Measurements from ENCODE around the gene NEU3. TPM values are rescaled to one million over a fixed set of nuclear protein-coding genes. Genes with fewer than 3 reads are reported as not detected.

NEU3 gene
- total RNA-seq, 1 donor from 2014 or later: 9.7 TPM

- no peak for DNase-seq (ENCODE audit: low read depth)
These were observed 13.0 kb downstream of the NEU3 start for GRCh38 chr11:75001686-75002085.

DNA sequence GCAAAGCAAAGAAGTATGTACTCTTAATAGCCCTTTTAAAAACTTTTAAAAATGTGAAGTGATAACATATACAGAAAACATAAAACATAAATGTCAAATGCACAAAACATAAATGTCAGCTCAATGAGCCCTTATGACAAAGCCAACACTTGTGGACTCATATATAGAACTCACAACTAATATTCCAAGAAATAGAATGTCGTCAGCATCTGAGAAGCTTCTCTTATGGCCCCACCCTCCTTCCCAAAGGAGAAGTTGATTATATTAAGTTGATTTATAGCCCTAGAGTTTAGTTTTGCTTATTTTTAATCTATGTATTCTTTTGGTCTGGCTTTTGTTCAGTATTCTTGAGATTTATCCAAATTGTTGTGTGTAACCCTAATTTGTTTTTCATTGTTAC, 13.8 kb downstream of the NEU3 start:
- DNase-seq (ENCODE audit: low read depth) (no peak), FAIRE-seq (no peak)
- H3K27me3 Mint-ChIP-seq (ENCODE audit: low read depth, unreplicated experiment): no peaks in the 10 kb centered on the region
- H3K4me3 ChIP-seq (ENCODE audit: insufficient read depth, low read depth, low read length): no peak overlapping the region
- no peak overlapping the region for H3K27ac Mint-ChIP-seq (ENCODE audit: unreplicated experiment)
- no peaks in the 10 kb centered on the region for H3K27me3 ChIP-seq (ENCODE audit: insufficient read depth, low read length)
- H3K36me3 Mint-ChIP-seq (ENCODE audit: low read depth, unreplicated experiment): peaks cover 14% of the 10 kb centered on the region
- no peaks in the 10 kb centered on the region for H3K9me3 ChIP-seq (ENCODE audit: insufficient read depth, low read depth, low read length)
- H3K27ac ChIP-seq (ENCODE audit: low read depth, low read length): no peak overlapping the region
- no peaks in the 10 kb centered on the region for H3K9me3 Mint-ChIP-seq (ENCODE audit: unreplicated experiment)
- no peaks in the 10 kb centered on the region for H4K20me1 ChIP-seq (ENCODE audit: insufficient read depth, low read length)
- no peaks in the 10 kb centered on the region for H3K79me2 ChIP-seq (ENCODE audit: insufficient read depth, low read length)
- no peak overlapping the region for H3K4me2 ChIP-seq (ENCODE audit: low read length)
- no peaks in the 10 kb centered on the region for H3K4me1 ChIP-seq (ENCODE audit: insufficient read depth, low read length)
- H3K4me3 Mint-ChIP-seq (ENCODE audit: unreplicated experiment): no peak overlapping the region
- H3K4me1 Mint-ChIP-seq (ENCODE audit: low read depth, unreplicated experiment): no peaks in the 10 kb centered on the region
- TF ChIP-seq EZH2 (IDR thresholded peaks at IDR 0.05; ENCODE audit: insufficient read depth, low read length) (no peak), CTCF (IDR thresholded peaks at IDR 0.05; ENCODE audit: insufficient read depth, low read depth, low read length) (no peak)
- H3K36me3 ChIP-seq (ENCODE audit: insufficient read depth, low read length): peaks cover 13% of the 10 kb centered on the region
- no peak overlapping the region for H2AFZ ChIP-seq (ENCODE audit: low read depth, low read length)
- no peak overlapping the region for H3K9ac ChIP-seq (ENCODE audit: low read length)

More at GRCh38 chr11:75001686-75002085, 13.0 kb downstream of the NEU3 start:
- Histone ChIP-seq H3K27me3 (ENCODE audit: insufficient read depth, low read length) (no peaks in the 10 kb centered on the region), H3K9ac (ENCODE audit: low read length) (no peak overlapping the region), H3K36me3 (ENCODE audit: insufficient read depth, low read length) (peaks cover 9% of the 10 kb centered on the region), H4K20me1 (ENCODE audit: insufficient read depth, low read length) (no peaks in the 10 kb centered on the region), H3K4me2 (ENCODE audit: low read length) (no peak overlapping the region), H3K9me3 (ENCODE audit: insufficient read depth, low read depth, low read length) (no peaks in the 10 kb centered on the region), H3K79me2 (ENCODE audit: insufficient read depth, low read length) (no peaks in the 10 kb centered on the region), H3K4me3 (ENCODE audit: insufficient read depth, low read depth, low read length) (no peak overlapping the region), H3K27ac (ENCODE audit: low read depth, low read length) (no peak overlapping the region), H3K4me1 (ENCODE audit: insufficient read depth, low read length) (no peaks in the 10 kb centered on the region), H2AFZ (ENCODE audit: low read depth, low read length) (no peak overlapping the region)
- Mint-ChIP-seq H3K36me3 (ENCODE audit: low read depth, unreplicated experiment) (peaks cover 16% of the 10 kb centered on the region), H3K9me3 (ENCODE audit: unreplicated experiment) (no peaks in the 10 kb centered on the region), H3K4me1 (ENCODE audit: low read depth, unreplicated experiment) (no peaks in the 10 kb centered on the region), H3K27me3 (ENCODE audit: low read depth, unreplicated experiment) (no peaks in the 10 kb centered on the region), H3K4me3 (ENCODE audit: unreplicated experiment) (no peak overlapping the region), H3K27ac (ENCODE audit: unreplicated experiment) (no peak overlapping the region)
- FAIRE-seq: no peak
- TF ChIP-seq EZH2 (IDR thresholded peaks at IDR 0.05; ENCODE audit: insufficient read depth, low read length): no peak

- no peaks in the 10 kb centered on the region for H3K27me3 Mint-ChIP-seq (ENCODE audit: low read depth, unreplicated experiment)
- H3K4me1 ChIP-seq (ENCODE audit: insufficient read depth, low read length): no peaks in the 10 kb centered on the region
- H3K4me3 Mint-ChIP-seq (ENCODE audit: unreplicated experiment): no peak overlapping the region
These were observed 15.5 kb downstream of the NEU3 start for GRCh38 chr11:75004215-75004614.

More at GRCh38 chr11:75004215-75004614, 15.5 kb downstream of the NEU3 start:
- H3K36me3 ChIP-seq (ENCODE audit: insufficient read depth, low read length): peaks cover 16% of the 10 kb centered on the region
- H3K4me2 ChIP-seq (ENCODE audit: low read length): no peak overlapping the region
- no peaks in the 10 kb centered on the region for H3K9me3 ChIP-seq (ENCODE audit: insufficient read depth, low read depth, low read length)
- Mint-ChIP-seq H3K36me3 (ENCODE audit: low read depth, unreplicated experiment) (peaks cover 10% of the 10 kb centered on the region), H3K27ac (ENCODE audit: unreplicated experiment) (no peak overlapping the region), H3K9me3 (ENCODE audit: unreplicated experiment) (peaks cover 3% of the 10 kb centered on the region), H3K4me1 (ENCODE audit: low read depth, unreplicated experiment) (no peaks in the 10 kb centered on the region)
- H3K79me2 ChIP-seq (ENCODE audit: insufficient read depth, low read length): no peaks in the 10 kb centered on the region
- no peak for DNase-seq (ENCODE audit: low read depth)
- H4K20me1 ChIP-seq (ENCODE audit: insufficient read depth, low read length): no peaks in the 10 kb centered on the region
- no peaks in the 10 kb centered on the region for H3K27me3 ChIP-seq (ENCODE audit: insufficient read depth, low read length)
- no peak overlapping the region for H3K27ac ChIP-seq (ENCODE audit: low read depth, low read length)
- TF ChIP-seq EZH2 (IDR thresholded peaks at IDR 0.05; ENCODE audit: insufficient read depth, low read length): no peak
- no peak for TF ChIP-seq CTCF (IDR thresholded peaks at IDR 0.05; ENCODE audit: insufficient read depth, low read depth, low read length)
- H2AFZ ChIP-seq (ENCODE audit: low read depth, low read length): no peak overlapping the region
- no peak overlapping the region for H3K4me3 ChIP-seq (ENCODE audit: insufficient read depth, low read depth, low read length)
- no peak overlapping the region for H3K9ac ChIP-seq (ENCODE audit: low read length)
- no peak for FAIRE-seq

Measured in astrocyte (in vitro differentiated cells and primary cell).